ENCODE results near the gene PODXL.

PODXL gene

GRCh38 chr7:131564640-131565039 lies 8.2 kb upstream of the PODXL start:
- DNase-seq = no peak

GRCh38 chr7:131563918-131564317 lies 7.5 kb upstream of the PODXL start:
- DNase-seq = no peak

- no peak for DNase-seq
Measured at GRCh38 chr7:131562941-131563340, 6.5 kb upstream of the PODXL start.

- no peak for DNase-seq
Measured at GRCh38 chr7:131560061-131560460, 3.6 kb upstream of the PODXL start.

- peak in 6 of 51 donors; percentile 6 to 21 (median 12) for DNase-seq
Measured at GRCh38 chr7:131557652-131558385, 1.4 kb upstream of the PODXL start.

- peak in 2 of 51 donors; percentile 35 to 41 for DNase-seq
Measured at GRCh38 chr7:131556909-131557651, 652 bp upstream of the PODXL start.

GRCh38 chr7:131555552-131556052 lies 826 bp downstream of the PODXL start:
- DNase-seq = no peak

GRCh38 chr7:131554880-131555516 lies 1.4 kb downstream of the PODXL start:
- no peak for DNase-seq

GRCh38 chr7:131553931-131554330 lies 2.5 kb downstream of the PODXL start:
- DNase-seq = no peak

GRCh38 chr7:131552053-131552452 lies 4.4 kb downstream of the PODXL start:
- DNase-seq = no peak

GRCh38 chr7:131550846-131551245 lies 5.6 kb downstream of the PODXL start:
- DNase-seq = no peak

GRCh38 chr7:131548371-131548770 lies 8.1 kb downstream of the PODXL start:
- no peak for DNase-seq

GRCh38 chr7:131547589-131547988 lies 8.8 kb downstream of the PODXL start:
- no peak for DNase-seq

- DNase-seq = peak in 2 of 51 donors; percentile 2 to 7
Measured at GRCh38 chr7:131546583-131547141, 9.8 kb downstream of the PODXL start.

GRCh38 chr7:131546126-131546525 lies 10.3 kb downstream of the PODXL start:
- no peak for DNase-seq

GRCh38 chr7:131544449-131545301 lies 11.8 kb downstream of the PODXL start:
- DNase-seq = peak in 6 of 51 donors; percentile 4 to 24 (median 9)

- no peak for DNase-seq
Measured at GRCh38 chr7:131544021-131544420, 12.4 kb downstream of the PODXL start.

GRCh38 chr7:131543298-131543697 lies 13.1 kb downstream of the PODXL start:
- DNase-seq = no peak

- DNase-seq = no peak
Measured at GRCh38 chr7:131540491-131541162, 15.8 kb downstream of the PODXL start.

- DNase-seq = peak in 11 of 51 donors; percentile 4 to 50 (median 12)
Measured at GRCh38 chr7:131538813-131539179, 17.6 kb downstream of the PODXL start.

Data from hypothalamus (tissue), 51 donors.